ENCODE data around the gene COIL. TPM values are rescaled to one million over a fixed set of nuclear protein-coding genes. Genes with fewer than 3 reads are reported as not detected.

The COIL gene
- total RNA-seq, 6 donors from 2014 or later, result 6.1 to 16.6 (median 9.5) TPM

GRCh38 chr17:56917559-56918296, 43.1 kb downstream of the COIL start:
- H3K9me3 ChIP-seq, result no peaks in the 10 kb centered on the region
- no peak overlapping the region for H3K27ac ChIP-seq
- H3K4me3 ChIP-seq, result no peak overlapping the region
- H3K27me3 ChIP-seq, result no peaks in the 10 kb centered on the region
- TF ChIP-seq CTCF (IDR thresholded peaks at IDR 0.05) (no peak), POLR2A (IDR thresholded peaks at IDR 0.05) (no peak), POLR2AphosphoS5 (IDR thresholded peaks at IDR 0.05) (no peak), EP300 (IDR thresholded peaks at IDR 0.05) (no peak)
- H3K36me3 ChIP-seq, result no peaks in the 10 kb centered on the region
- WGBS, 2 donors, result 88 to 94% methylated on average over 4 of the region's 4 CpGs
- H3K4me1 ChIP-seq, result peaks cover 13 to 22% (median 16%) of the 10 kb centered on the region in 4 donors
- DNase-seq (no peak), ATAC-seq (ENCODE audit: low FRiP score in 2 of 2) (no peak)

GRCh38 chr17:56914581-56915273, 46.1 kb downstream of the COIL start:
- no peak for ATAC-seq (ENCODE audit: low FRiP score in 2 of 2)
- Histone ChIP-seq H3K4me1 (peaks cover 38 to 52% (median 39%) of the 10 kb centered on the region in 4 donors), H3K4me3 (peak overlapping the region; percentile 72 to 90 (median 82)), H3K9me3 (no peaks in the 10 kb centered on the region), H3K36me3 (peaks cover 0 to 4% (median 0%) of the 10 kb centered on the region in 4 donors), H3K27me3 (no peaks in the 10 kb centered on the region), H3K27ac (peak overlapping the region; percentile 95 to 97 (median 96))
- no peak for DNase-seq
- no peak for TF ChIP-seq POLR2A (IDR thresholded peaks at IDR 0.05)
- TF ChIP-seq CTCF (IDR thresholded peaks at IDR 0.05), result no peak
- no peak for TF ChIP-seq POLR2AphosphoS5 (IDR thresholded peaks at IDR 0.05)
- TF ChIP-seq EP300 (IDR thresholded peaks at IDR 0.05), result no peak
- 9 to 11% methylated on average over 14 of the region's 14 CpGs for WGBS, 2 donors

GRCh38 chr17:56913867-56914580, 46.8 kb downstream of the COIL start, which contains the start of gene TRIM25:
Gene TRIM25, minus strand, starts transcription at chr17:56914049. Its CDS starts 61 bp downstream, at chr17:56913988.
- peak within 1 kb of the TSS; percentile 95 to 97 (median 96) for H3K27ac ChIP-seq
- WGBS, 2 donors, result 0 to 1% methylated on average over 10 to 14 of the region's 58 CpGs
- TF ChIP-seq POLR2AphosphoS5 (IDR thresholded peaks at IDR 0.05) (peak; percentile 97 to 98), POLR2A (IDR thresholded peaks at IDR 0.05) (peak; percentile 87 to 100 (median 96)), EP300 (IDR thresholded peaks at IDR 0.05) (peak in 1 of 4 donors; percentile 46), CTCF (IDR thresholded peaks at IDR 0.05) (peak in 4 of 6 experiments; percentile 4 to 28 (median 19))
- H3K36me3 ChIP-seq, result peaks cover 0 to 4% (median 0%) of the 10 kb centered on the region in 4 donors
- ATAC-seq (ENCODE audit: low FRiP score in 2 of 2) (peak; percentile 94 to 95), DNase-seq (peak; percentile 96 to 98)
- no peaks in the 10 kb centered on the region for H3K9me3 ChIP-seq
- peak within 1 kb of the TSS; percentile 72 to 90 (median 82) for H3K4me3 ChIP-seq
- H3K4me1 ChIP-seq, result peaks cover 45 to 60% (median 46%) of the 10 kb centered on the region in 4 donors
- no peaks in the 10 kb centered on the region for H3K27me3 ChIP-seq

- ATAC-seq (ENCODE audit: low FRiP score in 2 of 2), result peak; percentile 51 to 71
- Histone ChIP-seq H3K36me3 (peaks cover 0 to 6% (median under 1%) of the 10 kb centered on the region in 4 donors), H3K27ac (peak overlapping the region; percentile 95 to 97 (median 96)), H3K4me1 (peaks cover 52 to 66% (median 52%) of the 10 kb centered on the region in 4 donors), H3K27me3 (no peaks in the 10 kb centered on the region), H3K9me3 (no peaks in the 10 kb centered on the region), H3K4me3 (peak overlapping the region; percentile 72 to 90 (median 82))
- DNase-seq, result peak in 1 of 2 donors; percentile 91
- TF ChIP-seq CTCF (IDR thresholded peaks at IDR 0.05) (no peak), POLR2AphosphoS5 (IDR thresholded peaks at IDR 0.05) (no peak), POLR2A (IDR thresholded peaks at IDR 0.05) (no peak), EP300 (IDR thresholded peaks at IDR 0.05) (no peak)
- WGBS, 2 donors, result 0 to 1% methylated on average over 1 to 32 of the region's 44 CpGs
Observed at GRCh38 chr17:56913353-56913866, 47.4 kb downstream of the COIL start.
